GM19438 (cell line): ENCODE results near the gene RAP1B.
A peak's percentile ranks its signal among the peaks of the same experiment; 100 is the strongest.

ENCODE experiments used
- ATAC-seq: cut with Tn5 transposase; IDR thresholded peaks from one replicate; pipeline ENCODE4 v1.9.1; 2021; ENCODE audit warnings: low read depth; ENCODE audit not compliant: unreplicated experiment

Gene RAP1B

DNA sequence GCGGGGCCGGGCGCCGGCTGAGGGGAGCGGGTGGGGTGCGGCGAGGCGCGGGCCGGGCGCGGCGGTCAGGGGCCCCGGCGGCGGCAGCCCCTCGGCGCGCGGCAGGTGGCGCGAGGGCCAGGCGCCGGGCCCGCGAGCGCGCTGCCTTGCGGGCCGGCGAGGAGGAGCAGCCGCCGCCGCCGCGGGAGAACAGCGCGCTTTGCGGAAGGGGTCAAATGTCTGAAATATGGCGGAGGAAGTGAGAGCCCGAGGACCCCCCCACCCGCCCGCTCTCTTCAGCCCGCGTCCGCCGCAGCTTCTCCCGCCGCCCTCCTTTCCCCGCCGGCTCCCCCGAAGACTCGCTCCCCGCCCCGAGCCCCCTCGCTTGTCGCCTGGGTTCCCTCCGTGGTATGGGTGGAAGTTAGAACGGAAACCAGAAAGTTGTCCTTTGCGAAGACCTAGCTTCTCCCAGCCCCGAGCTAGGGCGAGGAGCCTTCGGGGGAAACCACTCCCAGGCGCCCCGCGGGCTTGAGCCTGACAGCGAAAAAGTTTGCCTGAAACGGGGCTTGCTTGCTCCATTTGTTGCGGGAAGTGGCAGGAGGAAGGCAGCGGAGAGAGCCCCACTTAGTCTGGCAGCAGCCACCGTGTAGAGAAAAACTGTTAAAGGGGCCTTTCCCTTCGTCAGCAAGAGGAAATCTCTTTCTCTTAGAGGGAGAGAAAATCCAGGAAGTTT lies 551 bp downstream of the RAP1B start:
- peak; percentile 24 for ATAC-seq

DNA sequence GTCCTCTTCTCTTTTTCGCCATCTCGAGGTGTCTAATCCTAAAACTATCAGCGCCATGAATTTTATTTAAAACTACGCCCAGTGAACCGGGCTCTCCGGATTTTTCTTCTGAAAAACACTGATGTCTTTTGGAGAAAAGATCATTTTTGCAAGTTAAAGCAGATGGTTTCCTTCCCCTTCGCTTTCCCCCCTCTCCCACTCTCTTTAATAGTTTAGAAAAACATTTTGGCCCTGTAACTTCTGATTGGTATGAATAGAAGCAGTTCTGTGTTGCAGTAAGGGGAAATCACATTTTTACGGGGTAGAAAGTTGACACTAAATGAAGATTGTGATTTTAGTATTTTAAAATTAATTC lies 1.1 kb downstream of the RAP1B start:
- ATAC-seq, result no peak

DNA sequence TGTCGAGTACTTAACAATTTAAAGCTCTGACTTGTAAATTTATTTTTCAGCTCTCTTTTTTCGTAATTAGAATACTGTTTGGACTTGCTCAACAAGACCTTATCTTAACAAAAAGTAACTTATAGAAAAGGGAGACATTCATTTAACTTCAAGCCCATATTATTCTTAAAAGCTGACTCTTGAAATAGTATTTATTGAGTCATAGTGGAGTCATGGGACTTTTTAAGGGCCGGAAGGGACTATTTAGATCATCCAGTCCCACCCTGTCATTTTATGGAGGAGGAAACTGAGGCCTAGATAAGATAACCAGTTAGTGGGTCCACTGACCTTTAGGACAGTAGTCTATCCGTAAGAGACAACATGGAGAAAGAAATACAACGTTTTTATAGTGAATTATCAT lies 1.5 kb downstream of the RAP1B start:
- ATAC-seq, result no peak

DNA sequence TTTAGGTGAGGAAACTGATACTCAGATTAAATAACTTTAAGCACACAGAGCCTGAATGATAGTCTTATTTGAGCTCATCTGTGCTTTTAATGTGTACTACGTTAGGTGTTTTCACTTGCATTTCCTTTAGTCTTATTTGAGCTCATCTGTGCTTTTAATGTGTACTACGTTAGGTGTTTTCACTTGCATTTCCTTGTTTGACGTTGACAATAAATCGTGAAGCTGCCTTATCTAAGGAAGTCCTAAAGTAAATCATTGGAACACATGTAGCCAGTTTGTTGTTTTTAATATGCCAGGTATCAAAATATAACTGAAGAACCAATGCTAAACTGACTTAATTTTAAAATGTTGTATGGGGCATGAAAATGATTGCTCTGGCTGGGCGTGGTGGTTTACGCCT lies 2.0 kb downstream of the RAP1B start:
- ATAC-seq, result no peak

DNA sequence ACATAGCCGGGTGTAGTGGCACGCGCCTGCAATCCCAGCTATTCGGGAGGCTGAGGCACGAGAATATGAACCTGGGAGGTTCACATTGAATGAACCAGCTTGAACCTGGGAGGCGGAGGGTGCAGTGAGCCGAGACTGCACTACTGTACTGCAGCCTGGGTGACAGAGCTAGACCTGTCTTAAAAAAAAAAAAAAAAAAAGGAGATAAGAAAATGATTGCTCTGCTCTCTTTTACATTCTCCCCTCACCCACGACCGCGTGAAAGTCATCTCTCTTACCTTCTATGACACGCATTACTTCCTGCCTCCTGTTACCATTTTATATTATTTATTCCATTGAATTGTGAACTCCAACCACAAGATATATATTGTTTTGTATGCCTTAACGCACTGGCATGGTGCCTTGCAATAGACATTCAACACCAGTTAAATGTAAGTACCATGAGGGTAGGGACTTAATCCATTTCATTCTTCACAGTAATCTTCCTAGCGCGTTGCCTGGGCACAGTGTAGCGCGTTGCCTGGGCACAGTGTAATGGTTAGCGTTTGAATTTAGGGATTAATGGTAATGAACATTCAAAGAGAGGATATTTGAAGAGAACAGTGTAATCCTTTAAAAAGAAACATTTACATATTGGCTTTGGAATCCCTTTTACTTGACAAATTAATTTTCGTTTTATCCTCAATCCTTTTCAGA lies 2.7 kb downstream of the RAP1B start:
- ATAC-seq, result no peak

DNA sequence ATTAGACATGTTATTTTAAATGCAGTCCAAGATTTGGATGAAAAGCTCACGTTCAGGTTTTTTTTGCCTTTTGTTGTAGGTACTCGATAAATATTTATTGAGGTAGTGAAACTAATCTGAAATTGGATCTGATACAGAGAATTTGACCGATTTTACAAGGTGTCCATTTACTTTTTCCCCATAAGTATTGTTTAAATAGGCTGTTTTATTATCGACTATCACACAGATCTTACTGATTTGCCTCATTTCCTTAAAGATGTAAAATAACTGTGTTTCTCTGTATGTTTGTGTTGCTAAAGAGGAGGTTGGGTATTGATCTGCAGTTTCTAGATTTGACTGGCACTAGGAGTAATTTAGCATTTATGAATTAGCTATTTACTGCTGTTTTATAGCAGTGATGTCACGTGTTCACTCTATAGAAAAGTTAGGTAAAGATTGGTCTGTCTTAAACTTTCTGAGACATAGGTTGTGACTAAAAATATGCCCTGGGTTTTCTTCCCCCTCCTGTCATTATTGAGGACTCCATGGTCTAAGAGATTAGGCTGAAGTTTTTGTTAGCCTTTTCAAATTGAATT lies 3.5 kb downstream of the RAP1B start:
- no peak for ATAC-seq

DNA sequence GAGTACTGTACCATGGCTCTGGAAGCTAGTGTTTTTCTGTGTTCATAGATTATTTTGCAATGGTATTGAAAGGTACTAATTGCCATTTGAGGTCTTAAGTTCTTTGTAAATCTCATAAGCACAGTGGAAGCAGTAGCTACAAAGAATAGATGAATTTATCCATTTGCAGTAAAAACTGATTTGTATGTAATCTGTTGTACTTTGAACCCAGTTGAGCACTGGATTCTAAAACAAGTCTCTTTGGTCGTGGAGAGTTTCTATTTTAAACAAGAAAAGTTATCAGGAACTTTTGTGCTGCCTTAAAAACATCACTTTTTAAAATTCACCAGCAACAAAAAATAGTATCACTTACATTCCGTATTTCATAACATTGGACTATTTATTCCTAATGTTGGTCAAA lies 4.1 kb downstream of the RAP1B start:
- no peak for ATAC-seq

DNA sequence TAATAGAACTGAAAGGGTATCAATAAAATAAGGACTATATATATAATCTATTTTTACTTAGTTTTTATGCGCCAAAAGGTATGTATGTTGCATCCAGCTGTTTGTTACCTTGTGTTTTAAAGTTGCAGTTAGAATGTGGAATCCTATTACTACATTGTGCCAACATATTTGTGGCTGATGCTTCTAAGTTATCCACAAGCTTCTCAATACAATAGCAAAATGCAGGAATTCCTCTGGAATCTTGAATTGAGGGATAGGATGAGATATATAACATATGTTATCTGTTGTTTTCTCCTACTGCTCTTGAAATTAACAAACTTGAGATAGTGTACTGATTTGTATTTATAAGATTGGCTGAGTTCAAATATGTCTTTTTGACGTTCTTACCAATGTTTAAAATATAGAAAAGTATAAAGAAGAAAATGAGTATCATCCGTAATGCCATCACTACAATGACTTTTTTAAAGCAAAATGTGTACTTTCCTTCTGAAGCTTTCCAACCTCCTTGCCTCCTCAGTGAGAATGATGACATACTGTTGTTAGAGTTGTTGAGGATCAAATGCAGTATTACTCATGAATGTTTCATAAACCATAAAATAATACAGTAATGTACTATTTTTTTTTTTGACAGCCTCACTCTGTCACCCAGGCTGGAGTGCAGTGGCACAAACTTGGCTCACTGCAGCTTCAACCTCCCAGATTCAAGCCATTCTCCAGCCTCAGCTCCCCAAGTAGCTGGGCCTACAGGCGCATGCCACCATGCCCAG lies 6.6 kb downstream of the RAP1B start:
- no peak for ATAC-seq

DNA sequence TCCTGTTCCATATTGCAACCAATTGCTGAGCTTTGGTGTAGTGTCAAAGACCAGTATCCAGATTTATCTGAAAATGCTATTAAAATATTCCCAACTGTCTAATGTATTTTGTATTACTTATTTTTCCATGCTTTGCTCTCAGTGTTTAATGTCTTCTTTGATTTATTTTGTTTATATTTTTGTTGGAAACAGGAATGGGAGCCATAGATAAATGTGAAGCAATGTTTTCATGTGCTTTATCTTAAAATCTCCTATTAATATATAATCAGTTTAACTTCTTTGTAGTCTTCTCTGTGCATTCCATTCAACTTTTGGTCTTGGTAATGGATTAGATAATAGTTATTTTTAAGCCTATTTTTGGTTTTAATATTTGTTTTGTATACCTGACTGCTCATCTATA lies 8.8 kb downstream of the RAP1B start:
- no peak for ATAC-seq

DNA sequence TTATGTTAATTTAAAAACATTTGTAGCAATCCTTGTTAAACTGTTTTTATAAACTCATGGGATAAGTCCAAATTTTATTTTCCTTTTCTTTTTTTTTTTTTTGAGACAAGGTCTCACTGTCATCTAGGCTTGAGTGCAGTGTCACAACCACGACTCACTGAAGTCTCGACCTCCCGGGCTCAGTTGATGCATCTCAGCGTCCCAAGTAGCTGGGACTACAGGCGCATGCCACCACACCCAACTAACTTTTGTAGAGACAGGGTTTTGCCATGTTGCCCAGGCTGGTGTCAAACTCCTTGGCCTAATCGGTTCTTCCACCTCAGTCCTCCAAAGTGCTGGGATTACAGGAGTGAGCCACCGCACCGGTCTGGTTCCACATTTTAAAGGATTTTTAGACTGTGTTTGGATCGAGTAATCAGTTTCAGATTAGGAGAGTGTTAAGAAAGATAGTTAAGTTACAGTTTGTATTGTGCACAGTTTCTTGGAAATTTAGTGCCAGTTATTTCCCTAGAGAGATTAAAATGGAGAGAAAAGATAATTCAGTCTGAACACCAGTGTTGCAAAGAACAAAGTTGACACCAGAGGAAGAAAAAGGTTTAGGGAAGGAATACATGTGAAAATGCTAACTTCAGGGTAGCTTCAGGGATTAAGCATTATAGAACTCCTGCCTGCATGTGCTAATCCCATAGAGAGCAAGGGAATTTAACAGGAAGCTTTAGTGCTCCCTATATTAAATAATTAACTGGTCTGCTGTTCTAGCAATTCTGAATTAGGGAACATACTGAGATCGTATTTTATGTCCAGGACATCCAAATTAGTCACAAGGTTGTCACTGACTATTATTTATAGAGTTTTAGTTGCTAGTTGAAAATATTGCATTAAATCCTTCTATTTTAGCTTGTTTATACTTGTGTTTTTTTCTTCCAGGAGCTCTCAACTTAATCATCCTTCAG lies 10.1 kb downstream of the RAP1B start:
- ATAC-seq, result no peak

DNA sequence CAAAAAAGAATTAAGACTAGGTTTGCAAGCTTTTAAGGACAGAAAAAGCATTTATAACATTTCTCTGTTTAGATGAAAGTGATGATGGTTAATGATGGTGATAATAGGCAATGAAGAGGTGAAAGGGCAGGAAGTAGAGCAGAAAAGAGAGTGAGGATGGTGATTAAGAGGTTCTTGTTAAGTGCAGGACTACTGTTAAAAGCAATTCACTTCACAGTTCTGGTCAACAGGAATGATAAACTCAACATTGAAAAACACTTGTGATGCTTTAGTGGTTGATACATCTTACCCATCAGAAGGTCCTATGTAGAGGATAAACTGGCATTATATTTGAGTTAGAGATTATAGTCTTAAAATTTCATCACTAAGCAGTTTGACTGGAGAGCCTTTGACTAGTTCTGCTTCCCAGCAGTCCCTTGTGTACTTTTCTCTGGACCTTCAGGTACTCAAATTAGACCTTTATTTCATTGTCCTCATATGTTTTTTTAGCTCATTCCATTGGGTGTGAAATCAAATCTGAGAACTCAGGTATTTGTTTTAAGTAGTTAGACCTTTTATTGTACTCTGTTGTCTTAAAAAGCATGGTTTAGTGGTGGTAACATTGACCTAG lies 10.9 kb downstream of the RAP1B start:
- ATAC-seq, result no peak

DNA sequence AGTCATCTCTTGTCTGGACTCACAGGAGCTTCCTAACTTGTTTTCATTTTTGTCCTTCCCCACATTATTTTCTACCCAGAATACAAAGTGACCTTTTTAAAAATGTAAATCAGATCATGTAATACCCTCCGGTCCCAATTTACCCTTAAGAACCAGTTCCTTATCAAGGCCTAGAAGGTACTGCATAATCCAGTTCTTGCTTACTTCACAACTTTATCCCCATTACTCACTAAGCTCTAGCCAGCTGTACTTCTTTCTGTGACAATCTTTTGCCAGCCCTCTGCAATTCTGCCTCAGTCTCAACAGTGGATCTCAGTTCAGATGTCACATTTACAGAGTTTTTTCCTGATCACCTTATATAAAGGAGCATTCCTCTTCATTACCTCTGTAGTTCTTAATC lies 11.6 kb downstream of the RAP1B start:
- ATAC-seq, result no peak

DNA sequence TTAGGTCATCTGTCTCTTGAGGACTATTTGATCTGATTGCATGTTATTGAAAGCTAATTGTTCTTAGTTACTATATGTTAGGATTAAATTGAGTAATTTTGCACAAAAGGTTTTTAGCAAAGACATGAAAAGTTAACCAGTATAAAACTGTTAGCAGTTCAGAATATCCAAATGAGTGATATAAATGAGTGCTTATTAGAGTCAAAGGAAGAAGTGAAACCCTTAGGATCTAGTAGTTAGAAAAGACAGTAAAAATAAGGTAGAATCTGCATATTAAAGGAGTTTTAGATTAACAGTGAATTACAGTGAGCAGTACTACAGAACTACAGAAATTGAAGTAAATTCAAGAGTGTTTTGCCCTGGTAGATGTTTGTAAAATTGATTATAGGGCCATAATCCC lies 12.4 kb downstream of the RAP1B start:
- ATAC-seq, result no peak

DNA sequence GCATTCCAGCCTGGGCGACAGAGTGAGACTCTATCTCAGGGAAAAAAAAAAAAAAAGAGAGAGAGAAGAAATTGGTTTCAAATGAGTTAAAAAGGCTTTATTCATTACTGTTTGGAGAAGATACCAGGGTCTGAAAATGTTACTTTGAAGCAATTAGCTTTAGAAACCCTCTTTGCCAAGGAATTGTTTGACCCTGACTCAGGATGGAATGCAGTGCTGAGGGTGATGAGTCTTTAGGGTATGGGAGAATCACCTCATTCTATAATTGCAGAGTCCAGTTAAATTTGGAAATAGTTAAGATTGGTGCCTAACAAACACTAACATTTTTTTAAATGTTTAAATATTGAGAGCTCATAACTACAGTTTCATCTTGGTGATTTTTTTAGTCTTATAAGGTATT lies 13.3 kb downstream of the RAP1B start:
- no peak for ATAC-seq

DNA sequence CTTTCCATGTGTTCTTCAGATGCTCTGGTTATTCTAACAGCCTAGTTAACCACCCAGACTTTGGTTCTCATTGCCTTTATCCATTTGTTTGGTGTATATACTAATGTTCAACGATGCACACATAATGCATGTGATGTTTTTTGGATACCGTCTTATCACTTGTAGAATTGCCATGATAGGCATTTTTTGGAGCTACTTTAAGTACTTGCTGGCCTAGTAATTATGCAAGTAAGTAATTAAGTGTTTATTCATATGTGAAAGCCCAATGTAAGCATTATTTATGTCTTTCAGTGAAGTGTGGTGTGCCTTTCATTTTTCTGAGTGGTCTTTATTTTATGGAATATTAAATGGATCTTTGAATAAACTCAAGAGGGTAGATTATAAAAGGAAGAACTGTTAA lies 14.2 kb downstream of the RAP1B start:
- ATAC-seq, result no peak

DNA sequence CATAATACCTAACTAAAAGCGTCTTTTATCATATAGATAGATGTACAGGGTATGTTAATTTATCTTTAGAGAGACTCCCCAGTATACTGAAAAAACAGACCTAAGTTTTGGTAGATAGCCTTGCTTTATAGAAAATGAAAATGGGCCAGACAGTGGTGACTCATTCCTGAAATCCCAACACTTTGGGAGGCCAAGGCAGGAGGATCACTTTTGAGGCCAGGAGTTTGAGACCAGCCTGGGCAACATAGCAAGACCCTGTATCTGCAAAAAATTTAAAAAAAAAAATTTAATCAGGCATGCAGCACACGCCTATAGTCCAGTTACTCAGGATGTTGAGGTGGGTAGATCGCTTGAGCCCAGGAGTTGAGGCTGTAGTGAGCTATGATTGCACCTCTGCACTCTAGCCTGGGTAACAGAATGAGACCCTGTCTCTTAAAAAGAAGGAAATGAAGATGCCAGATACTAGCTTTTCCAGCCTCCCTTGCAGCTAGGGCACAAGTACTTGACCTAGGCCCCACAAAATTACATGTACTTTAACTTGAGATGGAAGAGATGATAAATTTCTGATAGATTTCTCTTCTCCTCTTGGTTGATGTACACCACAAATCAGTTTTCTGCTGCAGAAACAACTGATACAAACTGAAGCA lies 17.1 kb downstream of the RAP1B start:
- ATAC-seq, result no peak

DNA sequence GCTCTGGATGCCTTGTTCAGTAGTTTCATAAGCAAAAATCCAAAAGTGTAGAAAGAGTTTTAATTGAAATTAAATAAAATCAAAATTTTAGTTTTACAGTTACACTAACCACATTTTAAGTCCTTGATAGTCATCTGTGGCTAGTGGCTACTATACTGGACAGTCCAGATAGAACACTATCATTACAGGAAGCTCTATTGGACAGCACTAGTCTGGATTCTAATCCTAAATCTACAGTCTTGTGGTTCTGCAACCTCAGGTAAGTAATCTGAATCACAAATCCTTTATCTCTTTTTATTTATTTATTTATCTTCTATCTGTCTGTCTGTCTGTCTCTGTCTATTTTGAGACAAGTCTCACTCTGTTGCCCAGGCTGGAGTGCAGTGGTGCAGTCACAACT lies 18.0 kb downstream of the RAP1B start:
- no peak for ATAC-seq

DNA sequence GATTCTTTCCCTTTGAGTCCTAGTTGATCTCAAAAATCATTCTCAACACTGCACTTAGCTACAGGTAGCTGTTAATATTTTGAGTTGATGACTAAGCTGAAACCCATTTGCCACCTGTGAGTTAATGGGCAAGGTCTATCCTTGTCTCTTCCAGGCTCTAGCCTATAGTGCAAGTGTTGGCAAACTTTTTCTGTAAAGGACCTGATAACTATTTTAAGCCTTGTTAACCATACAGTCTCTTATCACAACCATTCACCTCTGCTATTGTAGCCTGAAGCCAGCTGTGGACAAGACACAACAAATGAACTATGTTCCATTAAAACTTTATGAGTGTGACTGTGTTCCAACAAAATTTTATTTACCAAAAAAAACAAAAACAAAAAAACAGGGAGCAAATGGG lies 19.4 kb downstream of the RAP1B start:
- ATAC-seq, result no peak

DNA sequence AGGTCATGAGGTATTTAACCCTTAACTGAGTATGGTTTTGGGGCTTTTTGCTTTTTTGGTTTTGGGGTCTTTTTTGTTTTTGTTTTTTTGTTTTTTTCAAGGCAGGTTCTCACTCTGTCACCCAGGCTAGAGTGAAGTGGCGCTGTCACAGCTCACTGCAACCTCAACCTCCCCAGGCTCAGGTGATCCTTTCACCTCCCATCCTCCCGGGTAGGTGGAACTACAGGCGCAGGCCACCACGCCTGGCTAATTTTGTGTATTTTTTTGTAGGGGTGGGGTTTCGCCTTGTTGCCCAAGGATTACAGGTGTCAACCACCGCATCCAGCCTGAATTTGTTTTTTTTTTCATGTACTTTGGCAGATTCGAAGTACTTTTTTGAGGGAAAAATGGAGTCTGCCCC lies 19.9 kb downstream of the RAP1B start:
- ATAC-seq, result no peak

DNA sequence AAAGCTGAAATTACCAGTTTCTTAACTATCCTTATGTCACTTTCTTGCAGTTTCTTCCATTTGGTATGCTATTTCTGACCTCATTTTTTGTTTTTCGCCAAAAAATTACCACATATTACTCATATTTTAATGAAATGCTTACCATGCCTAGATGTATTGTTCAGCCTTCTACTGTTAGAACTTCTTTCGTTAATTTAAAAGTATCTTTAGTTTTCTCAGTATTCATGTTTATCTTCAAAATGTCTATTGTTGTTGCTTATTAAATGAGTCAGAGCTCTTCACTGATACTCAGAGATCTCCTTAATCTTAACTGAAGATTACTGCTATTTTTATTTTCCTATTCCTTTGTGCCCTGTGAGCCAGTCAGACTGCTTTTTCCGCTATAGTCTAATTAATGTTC lies 20.5 kb downstream of the RAP1B start:
- ATAC-seq, result no peak
